Central memory CD8-positive, alpha-beta T cell (primary cell): ENCODE measurements around the gene WDFY3.

Experiments used
- ATAC-seq: fragments of 150-1000 bp; cut with Tn5 transposase; replicated peaks from 2 replicates; pipeline ENCODE4 v1.10.0; 2022; ENCODE audit warnings: mild to moderate bottlenecking, moderate FRiP score, moderate number of reproducible peaks; ENCODE audit not compliant: poor library complexity, severe bottlenecking; ENCODE audit errors: extremely low read depth
- DNase-seq, 2 donors: peaks; one replicate each; pipeline ENCODE4 v3.0.0; 2021; ENCODE audit warnings: low spot score in 2 of 2
- H3K27ac Mint-ChIP-seq: one replicate; pipeline ENCODE4 v1.8.0; 2022; ENCODE audit warnings: low read depth, mild to moderate bottlenecking, moderate library complexity, mixed read lengths
- H3K27me3 Mint-ChIP-seq: one replicate; pipeline ENCODE4 v1.8.0; 2022; ENCODE audit warnings: mixed read lengths
- H3K36me3 Mint-ChIP-seq: one replicate; pipeline ENCODE4 v1.8.0; 2022; ENCODE audit warnings: mild to moderate bottlenecking, moderate library complexity, mixed read lengths; ENCODE audit not compliant: insufficient read depth
- H3K4me1 Mint-ChIP-seq: one replicate; pipeline ENCODE4 v1.8.0; 2022; ENCODE audit warnings: mixed read lengths
- H3K4me3 Mint-ChIP-seq: one replicate; pipeline ENCODE4 v1.8.0; 2022; ENCODE audit warnings: mild to moderate bottlenecking, moderate library complexity, mixed read lengths
- H3K9me3 Mint-ChIP-seq: one replicate; pipeline ENCODE4 v1.8.0; 2022; ENCODE audit warnings: mixed read lengths

Gene WDFY3

DNA sequence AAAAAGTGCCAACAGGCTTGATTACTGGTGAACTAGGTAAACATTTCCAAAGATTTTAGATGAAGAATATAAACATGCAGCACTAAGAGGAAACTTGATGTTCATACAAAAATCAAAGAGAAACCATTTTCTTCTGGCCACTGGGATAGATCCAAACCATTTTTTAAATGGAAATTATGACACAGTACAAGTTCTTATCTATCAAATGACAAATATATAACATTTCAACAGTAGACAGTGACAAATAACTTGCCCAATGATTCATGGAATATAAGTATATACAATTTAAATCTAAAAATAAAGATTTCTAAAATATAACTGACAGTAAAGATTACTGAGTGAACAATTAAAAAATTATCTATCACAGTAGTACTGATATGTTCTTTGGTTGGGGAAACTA lies 232.5 kb downstream of the WDFY3 start:
- Mint-ChIP-seq H3K27ac (no peak overlapping the region), H3K27me3 (no peaks in the 10 kb centered on the region), H3K4me1 (no peaks in the 10 kb centered on the region), H3K36me3 (peaks cover 2% of the 10 kb centered on the region), H3K4me3 (no peak overlapping the region), H3K9me3 (no peaks in the 10 kb centered on the region)
- DNase-seq (no peak), ATAC-seq (no peak)

DNA sequence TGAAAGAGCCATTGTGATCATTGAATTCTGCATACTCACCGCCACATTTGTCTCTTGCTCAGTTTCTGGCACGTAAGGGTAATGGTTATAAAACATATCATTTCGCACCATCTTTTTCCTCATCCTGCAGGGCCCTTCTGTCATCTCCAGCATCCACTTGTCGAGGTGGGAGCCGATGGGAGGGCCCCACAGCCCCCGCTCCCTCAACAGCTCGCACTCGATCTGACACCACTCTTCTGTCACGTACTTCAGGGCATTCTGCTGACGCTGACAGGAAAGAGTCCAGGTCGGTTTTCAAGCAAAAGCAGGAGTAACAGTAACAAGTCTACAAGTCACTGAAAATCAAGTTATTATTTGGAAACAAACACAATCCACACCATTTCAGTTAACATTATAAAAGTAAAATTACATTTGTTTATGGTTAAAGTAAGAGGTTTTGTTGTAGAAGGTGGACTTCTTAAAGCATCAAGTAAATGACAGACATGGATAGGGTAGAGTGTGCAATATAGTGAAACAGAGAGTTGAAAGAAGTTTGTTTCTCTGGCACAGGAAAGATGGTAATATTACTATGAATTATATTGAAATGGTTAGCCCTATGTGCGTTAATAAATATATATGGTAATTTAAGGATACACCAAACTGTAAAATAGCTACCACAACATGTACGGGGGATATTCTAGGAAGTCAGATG lies 233.0 kb downstream of the WDFY3 start:
- Mint-ChIP-seq H3K36me3 (peaks cover 2% of the 10 kb centered on the region), H3K4me1 (no peaks in the 10 kb centered on the region), H3K27ac (no peak overlapping the region), H3K9me3 (no peaks in the 10 kb centered on the region), H3K27me3 (no peaks in the 10 kb centered on the region), H3K4me3 (no peak overlapping the region)
- DNase-seq: no peak
- ATAC-seq: no peak

DNA sequence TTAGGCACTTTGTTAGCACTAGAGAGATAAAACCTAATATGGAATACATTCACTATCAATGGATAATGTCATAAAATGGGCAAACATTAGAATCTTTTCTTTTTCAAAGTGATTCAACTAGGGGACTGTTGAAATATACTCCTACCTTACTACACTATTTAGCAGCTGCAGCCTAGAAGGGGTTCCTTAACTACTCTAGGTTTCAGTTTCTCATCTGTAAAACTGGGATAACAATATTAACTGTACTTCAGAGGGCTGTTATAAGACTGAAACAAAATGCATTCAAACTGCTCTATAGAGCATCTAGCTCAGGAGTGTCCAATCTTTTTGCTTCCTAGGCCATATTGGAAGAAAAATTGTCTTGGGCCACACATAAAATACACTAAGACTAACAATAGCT lies 236.1 kb downstream of the WDFY3 start:
- H3K9me3 Mint-ChIP-seq: no peaks in the 10 kb centered on the region
- no peak for ATAC-seq
- H3K4me3 Mint-ChIP-seq: no peak overlapping the region
- H3K4me1 Mint-ChIP-seq: no peaks in the 10 kb centered on the region
- H3K27ac Mint-ChIP-seq: no peak overlapping the region
- no peak for DNase-seq
- H3K36me3 Mint-ChIP-seq: peaks cover 2% of the 10 kb centered on the region
- H3K27me3 Mint-ChIP-seq: no peaks in the 10 kb centered on the region

DNA sequence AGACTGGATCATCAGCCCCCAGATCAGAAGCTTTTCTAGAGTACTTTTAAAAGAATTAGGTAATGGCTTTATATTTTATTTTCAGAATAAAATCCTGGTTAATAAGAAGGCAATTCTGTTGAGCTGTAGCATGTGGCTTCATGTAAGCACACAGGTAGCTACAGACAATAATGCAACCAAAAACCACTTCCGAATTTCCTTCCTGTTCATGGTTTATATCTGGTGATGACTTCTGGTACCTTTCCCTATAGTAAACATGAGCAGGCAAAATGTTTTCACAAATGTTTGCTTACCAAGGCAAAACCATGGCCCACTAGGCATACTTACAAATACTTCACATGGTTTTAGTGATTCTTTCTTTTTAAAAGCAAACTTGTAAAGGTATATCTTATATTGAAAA lies 239.0 kb downstream of the WDFY3 start:
- no peak overlapping the region for H3K4me3 Mint-ChIP-seq
- ATAC-seq: no peak
- no peaks in the 10 kb centered on the region for H3K36me3 Mint-ChIP-seq
- no peaks in the 10 kb centered on the region for H3K4me1 Mint-ChIP-seq
- H3K27ac Mint-ChIP-seq: no peak overlapping the region
- no peaks in the 10 kb centered on the region for H3K9me3 Mint-ChIP-seq
- no peak for DNase-seq
- H3K27me3 Mint-ChIP-seq: no peaks in the 10 kb centered on the region

DNA sequence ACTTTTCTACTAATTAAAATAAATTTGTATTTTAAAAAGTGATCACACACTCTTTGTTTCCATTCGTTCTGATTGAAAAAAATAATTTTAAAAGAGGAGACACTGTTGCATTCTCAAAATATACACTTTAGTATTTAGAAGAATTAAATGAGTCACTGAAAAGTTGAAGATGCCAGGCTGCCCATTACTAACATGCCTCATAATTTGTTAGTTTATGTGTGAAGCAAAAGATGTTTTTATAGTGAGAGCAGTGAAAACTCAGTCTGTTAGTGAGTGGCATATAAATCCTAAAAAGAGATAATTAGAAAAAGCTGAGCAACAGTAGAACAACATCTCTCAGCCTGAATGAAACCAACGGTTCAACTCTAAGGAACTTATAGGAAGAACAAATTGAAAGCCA lies 240.1 kb downstream of the WDFY3 start:
- Mint-ChIP-seq H3K27ac (no peak overlapping the region), H3K36me3 (no peaks in the 10 kb centered on the region), H3K4me3 (no peak overlapping the region), H3K27me3 (no peaks in the 10 kb centered on the region), H3K9me3 (no peaks in the 10 kb centered on the region), H3K4me1 (no peaks in the 10 kb centered on the region)
- ATAC-seq: no peak
- DNase-seq: no peak

DNA sequence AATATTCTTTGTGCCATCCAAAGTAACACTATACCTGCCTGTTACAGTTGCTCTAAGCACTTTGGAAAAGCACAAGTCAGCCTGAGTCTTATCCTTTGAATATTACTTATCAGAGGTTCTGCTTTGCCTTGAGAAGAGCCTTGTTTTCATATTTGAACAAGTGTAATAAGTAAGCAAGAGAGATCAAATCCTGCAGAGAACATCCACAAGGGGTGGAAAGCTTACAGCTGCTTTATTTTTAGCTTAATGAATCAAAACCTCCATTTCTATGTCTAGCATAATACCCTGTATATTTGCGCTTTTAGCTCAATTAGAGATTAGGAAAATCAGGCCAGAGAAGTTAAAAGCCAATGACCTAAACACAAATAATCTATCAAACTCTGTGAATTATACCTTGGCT lies 243.8 kb downstream of the WDFY3 start:
- Mint-ChIP-seq H3K9me3 (no peaks in the 10 kb centered on the region), H3K36me3 (no peaks in the 10 kb centered on the region), H3K4me3 (no peak overlapping the region), H3K27me3 (no peaks in the 10 kb centered on the region), H3K4me1 (no peaks in the 10 kb centered on the region), H3K27ac (no peak overlapping the region)
- DNase-seq (no peak), ATAC-seq (no peak)

DNA sequence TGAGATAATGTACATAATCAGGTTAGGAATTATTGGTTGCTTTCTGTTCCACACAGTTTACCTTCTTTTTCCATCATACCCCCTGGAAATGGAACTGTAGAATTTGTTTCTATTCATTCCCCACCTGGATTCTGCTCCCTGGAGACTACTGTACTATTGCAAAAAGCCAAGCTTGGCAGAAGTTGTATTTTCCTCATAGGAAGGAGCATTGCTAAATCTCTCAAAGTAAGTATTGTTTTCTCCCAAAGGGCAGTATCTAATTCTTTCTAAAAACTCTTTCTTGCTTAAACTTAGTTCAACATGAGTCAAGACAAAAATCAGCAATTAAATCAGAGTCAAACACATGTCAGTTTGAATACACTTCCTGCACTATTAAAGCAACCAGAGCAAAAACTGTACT lies 247.4 kb downstream of the WDFY3 start:
- DNase-seq: no peak
- no peaks in the 10 kb centered on the region for H3K27me3 Mint-ChIP-seq
- ATAC-seq: no peak
- H3K36me3 Mint-ChIP-seq: no peaks in the 10 kb centered on the region
- no peaks in the 10 kb centered on the region for H3K4me1 Mint-ChIP-seq
- no peaks in the 10 kb centered on the region for H3K9me3 Mint-ChIP-seq
- no peak overlapping the region for H3K27ac Mint-ChIP-seq
- no peak overlapping the region for H3K4me3 Mint-ChIP-seq

DNA sequence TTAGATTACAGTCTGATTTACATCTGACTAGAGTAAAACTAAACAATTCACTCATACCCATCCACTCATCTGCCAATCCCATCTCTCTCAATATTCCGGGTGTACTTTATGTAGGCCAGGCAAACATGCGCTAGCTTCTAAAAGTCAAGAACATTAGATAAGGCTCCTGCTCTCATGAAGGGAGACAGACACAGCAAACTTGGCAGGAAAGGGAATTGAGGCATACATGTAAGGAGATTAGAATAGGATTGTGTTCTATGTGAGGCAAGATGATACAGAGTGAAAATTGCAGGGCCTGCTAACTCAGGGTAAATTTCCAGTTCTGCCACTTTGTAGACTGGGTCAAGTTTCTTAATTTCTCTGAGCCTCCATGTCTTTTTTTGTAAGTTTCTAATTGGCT lies 247.8 kb downstream of the WDFY3 start:
- H3K27me3 Mint-ChIP-seq: no peaks in the 10 kb centered on the region
- no peak for ATAC-seq
- no peaks in the 10 kb centered on the region for H3K4me1 Mint-ChIP-seq
- no peak overlapping the region for H3K4me3 Mint-ChIP-seq
- no peaks in the 10 kb centered on the region for H3K9me3 Mint-ChIP-seq
- H3K36me3 Mint-ChIP-seq: no peaks in the 10 kb centered on the region
- no peak overlapping the region for H3K27ac Mint-ChIP-seq
- no peak for DNase-seq

DNA sequence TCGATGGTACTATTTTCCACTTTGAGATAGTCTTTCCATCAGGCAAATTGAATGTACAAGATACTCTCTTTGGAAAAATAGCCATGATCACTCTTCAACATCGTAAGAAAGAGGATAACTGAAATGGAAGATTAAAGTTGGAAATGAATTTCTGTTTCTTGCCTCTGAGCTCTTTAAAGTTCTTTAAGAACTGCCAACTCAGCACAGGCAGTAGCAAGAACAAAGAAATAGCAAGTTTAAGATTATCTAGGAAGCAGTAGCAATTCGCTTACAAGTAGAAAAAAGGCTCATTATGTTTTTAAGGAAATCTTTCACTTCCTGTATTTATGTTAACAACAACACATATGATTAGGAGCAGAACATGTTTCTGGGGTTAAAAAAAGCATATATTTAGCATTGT lies 255.9 kb downstream of the WDFY3 start:
- Mint-ChIP-seq H3K27me3 (no peaks in the 10 kb centered on the region), H3K27ac (no peak overlapping the region), H3K4me1 (no peaks in the 10 kb centered on the region), H3K9me3 (no peaks in the 10 kb centered on the region), H3K36me3 (no peaks in the 10 kb centered on the region), H3K4me3 (no peak overlapping the region)
- DNase-seq (no peak), ATAC-seq (no peak)

DNA sequence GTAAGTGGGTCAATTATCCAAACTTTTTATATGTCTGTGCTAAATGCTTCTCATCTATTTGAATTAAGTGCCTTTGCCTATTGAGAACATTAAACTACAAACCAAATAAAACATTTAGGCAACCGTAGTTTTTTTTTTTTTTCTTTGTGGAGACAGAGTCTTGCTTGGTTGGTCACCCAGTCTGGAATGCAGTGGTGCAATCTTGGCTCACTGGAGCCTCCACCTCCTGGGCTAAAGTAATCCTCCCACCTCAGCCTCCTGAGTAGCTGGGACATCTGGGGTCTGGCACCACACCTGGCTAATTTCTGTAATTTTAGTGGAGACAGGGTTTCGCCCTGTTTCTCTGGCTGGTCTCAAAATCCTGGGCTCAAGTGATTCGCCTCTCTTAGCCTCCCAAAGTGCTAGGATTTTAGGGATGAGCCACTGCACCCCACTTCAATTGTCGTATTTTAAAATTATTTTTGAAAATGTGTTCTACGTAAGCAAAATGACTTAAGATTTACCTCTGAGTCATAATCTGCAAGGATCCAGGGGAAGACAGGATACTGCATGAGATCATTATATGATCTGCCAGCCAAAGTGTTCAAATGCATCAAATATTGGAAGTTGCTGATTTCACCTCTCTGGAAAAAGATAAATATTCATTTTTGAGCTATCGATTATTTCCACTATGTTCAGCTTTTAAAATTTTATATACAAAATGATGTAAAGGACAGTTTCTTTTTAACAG lies 257.9 kb downstream of the WDFY3 start:
- Mint-ChIP-seq H3K9me3 (no peaks in the 10 kb centered on the region), H3K4me1 (no peaks in the 10 kb centered on the region), H3K4me3 (no peak overlapping the region), H3K36me3 (no peaks in the 10 kb centered on the region), H3K27me3 (no peaks in the 10 kb centered on the region), H3K27ac (no peak overlapping the region)
- ATAC-seq (no peak), DNase-seq (no peak)

DNA sequence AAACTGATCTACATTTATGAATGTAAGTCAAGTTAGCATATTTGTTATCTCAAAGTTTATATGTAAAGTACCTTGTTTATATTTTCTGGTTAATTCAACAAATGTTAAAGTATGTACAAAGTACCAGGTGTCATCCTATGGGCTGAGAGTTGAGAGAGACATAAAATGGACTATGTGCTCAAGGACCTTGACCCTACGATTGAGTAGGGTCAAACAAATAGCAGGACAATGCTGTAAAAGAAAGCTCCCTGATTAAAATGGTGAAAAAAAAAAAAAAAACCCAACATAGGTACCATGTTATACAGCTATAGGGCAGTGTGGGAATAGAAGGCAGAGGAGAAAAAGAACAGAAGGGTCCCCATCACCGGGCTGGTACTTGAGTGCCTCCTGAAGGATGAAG lies 260.2 kb downstream of the WDFY3 start:
- no peak overlapping the region for H3K4me3 Mint-ChIP-seq
- DNase-seq (no peak), ATAC-seq (no peak)
- no peaks in the 10 kb centered on the region for H3K4me1 Mint-ChIP-seq
- H3K9me3 Mint-ChIP-seq: no peaks in the 10 kb centered on the region
- no peak overlapping the region for H3K27ac Mint-ChIP-seq
- no peaks in the 10 kb centered on the region for H3K36me3 Mint-ChIP-seq
- H3K27me3 Mint-ChIP-seq: no peaks in the 10 kb centered on the region

DNA sequence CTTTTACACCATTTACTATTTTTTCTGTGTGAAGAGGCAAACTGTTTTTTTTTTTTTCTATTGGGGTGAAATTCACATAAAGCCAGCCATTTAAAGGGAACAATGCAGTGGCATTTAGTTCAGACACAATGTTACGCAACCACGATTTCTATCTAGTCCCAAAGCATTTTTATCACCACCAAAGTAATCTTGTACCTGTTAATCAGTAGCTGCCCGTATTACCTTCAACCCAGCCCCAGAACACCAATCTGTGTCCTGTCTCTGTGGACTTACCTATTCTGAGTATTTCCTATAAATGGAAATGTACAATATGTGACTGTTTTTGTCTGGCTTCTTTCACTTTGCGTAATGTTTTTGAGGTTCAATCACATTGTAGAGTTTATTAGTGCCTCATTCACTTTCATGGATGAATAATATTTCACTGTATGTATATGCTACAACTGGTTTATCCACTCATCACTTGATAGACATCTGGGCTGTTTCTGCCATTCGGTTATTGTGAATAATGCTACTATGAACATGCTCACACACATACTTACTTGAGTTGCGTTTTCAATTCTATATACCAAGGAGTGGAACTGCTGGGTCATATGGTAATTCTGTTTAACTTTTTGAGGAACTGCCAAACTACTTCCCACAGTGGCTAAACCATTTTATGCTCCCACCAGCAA lies 267.4 kb downstream of the WDFY3 start:
- no peak for ATAC-seq
- Mint-ChIP-seq H3K36me3 (peaks cover 5% of the 10 kb centered on the region), H3K27me3 (no peaks in the 10 kb centered on the region), H3K9me3 (no peaks in the 10 kb centered on the region), H3K4me3 (no peak overlapping the region), H3K4me1 (no peaks in the 10 kb centered on the region), H3K27ac (no peak overlapping the region)
- DNase-seq: no peak

DNA sequence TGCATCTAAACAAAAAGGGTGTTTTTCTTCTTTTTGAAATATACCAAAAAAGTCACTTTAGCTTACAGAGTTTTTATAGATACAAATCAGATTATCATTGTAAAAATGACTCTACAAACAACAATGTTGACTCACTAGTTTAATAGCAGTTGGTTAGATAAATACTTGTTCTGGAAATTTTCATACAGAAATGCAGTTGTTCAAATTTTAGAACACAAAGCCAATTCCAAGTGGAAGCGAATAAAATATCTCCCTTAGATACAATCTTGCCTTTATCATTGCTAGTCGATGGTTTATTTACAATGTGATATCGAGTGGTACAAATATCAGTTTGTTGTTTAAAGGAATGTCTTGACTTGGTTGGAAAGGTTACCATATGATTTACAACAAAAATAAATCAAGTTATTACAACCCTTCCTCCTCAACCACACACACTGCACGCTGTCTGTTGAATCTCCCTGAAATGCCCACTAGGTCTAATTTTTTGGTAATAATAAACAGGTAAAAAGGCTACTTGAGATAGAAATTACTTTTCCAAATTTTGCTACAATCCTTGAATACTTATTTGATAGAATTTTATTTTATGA lies 268.8 kb downstream of the WDFY3 start:
- DNase-seq: no peak

More for the DNA sequence above, 268.8 kb downstream of the WDFY3 start:
- Mint-ChIP-seq H3K27ac (no peak overlapping the region), H3K4me1 (no peaks in the 10 kb centered on the region), H3K27me3 (no peaks in the 10 kb centered on the region), H3K4me3 (no peak overlapping the region), H3K36me3 (peaks cover 5% of the 10 kb centered on the region), H3K9me3 (no peaks in the 10 kb centered on the region)
- ATAC-seq: no peak
